OCI-LY3 (cell line): ENCODE data around the gene RBM44.

Source experiments
- EZH2phosphoT487 ChIP-seq: fragments of 200-600 bp; shearing (Covaris generic); IDR thresholded peaks from 2 replicates; pipeline ENCODE4 v1.6.1; 2018; ENCODE audit warnings: antibody characterized with exemption, mixed run types, low read depth
- TF ChIP-seq, protein P1 (sequence below): fragments of 200-600, 300-600 bp; sonication (generic); IDR thresholded peaks from 2 replicates; pipeline ENCODE4 v1.5.1; 2014; ENCODE audit warnings: antibody characterized with exemption, low read length, low read depth

DNA sequence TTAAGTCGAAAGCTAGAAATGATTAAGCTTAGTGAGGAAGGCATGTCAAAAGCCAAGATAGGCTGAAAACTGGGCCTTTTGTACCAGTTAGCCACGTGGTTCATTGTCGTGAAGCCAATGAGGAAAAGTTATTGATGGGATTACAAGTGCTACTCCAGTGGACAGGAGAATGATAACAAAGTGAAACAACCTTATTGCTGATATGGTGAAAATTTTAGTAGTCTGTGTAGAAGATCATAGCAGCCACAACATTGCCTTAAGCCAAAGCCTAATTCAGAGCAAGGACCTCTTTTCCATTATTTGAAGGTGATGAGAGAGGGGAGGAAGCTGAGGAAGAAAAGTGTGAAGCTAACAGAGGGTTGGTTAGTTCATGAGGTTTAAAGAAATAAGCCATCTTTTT is 36.8 kb downstream of the RBM44 start:
- no peak for TF ChIP-seq EZH2phosphoT487
- TF ChIP-seq, protein P1, sequence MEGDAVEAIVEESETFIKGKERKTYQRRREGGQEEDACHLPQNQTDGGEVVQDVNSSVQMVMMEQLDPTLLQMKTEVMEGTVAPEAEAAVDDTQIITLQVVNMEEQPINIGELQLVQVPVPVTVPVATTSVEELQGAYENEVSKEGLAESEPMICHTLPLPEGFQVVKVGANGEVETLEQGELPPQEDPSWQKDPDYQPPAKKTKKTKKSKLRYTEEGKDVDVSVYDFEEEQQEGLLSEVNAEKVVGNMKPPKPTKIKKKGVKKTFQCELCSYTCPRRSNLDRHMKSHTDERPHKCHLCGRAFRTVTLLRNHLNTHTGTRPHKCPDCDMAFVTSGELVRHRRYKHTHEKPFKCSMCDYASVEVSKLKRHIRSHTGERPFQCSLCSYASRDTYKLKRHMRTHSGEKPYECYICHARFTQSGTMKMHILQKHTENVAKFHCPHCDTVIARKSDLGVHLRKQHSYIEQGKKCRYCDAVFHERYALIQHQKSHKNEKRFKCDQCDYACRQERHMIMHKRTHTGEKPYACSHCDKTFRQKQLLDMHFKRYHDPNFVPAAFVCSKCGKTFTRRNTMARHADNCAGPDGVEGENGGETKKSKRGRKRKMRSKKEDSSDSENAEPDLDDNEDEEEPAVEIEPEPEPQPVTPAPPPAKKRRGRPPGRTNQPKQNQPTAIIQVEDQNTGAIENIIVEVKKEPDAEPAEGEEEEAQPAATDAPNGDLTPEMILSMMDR, result no peak
